NT2/D1 (cell line): ENCODE measurements around the gene GRB7.
"Not testable (repeated sequence)": the region's sequence is repeated elsewhere in the genome, so short reads cannot be mapped to it uniquely, and the experiment has no call there.

ENCODE experiments used
- DNase-seq: peaks from one replicate; pipeline ENCODE4 v3.0.0-alpha.2; 2011; ENCODE audit warnings: low read depth, low spot score
- H3K27me3 ChIP-seq: 2 replicates; pipeline ENCODE4 v1.6.0; 2011; ENCODE audit warnings: mild to moderate bottlenecking; ENCODE audit not compliant: insufficient read length, insufficient read depth
- H3K36me3 ChIP-seq: 2 replicates; pipeline ENCODE4 v1.6.1; 2011; ENCODE audit warnings: mild to moderate bottlenecking, low read length, mixed read lengths; ENCODE audit not compliant: insufficient read depth, insufficient read length
- H3K4me1 ChIP-seq: 2 replicates; pipeline ENCODE4 v1.5.1; 2011; ENCODE audit not compliant: insufficient read depth, insufficient read length
- H3K4me3 ChIP-seq: 2 replicates; pipeline ENCODE4 v1.5.1; 2011; ENCODE audit warnings: low read depth; ENCODE audit not compliant: insufficient read length
- H3K9ac ChIP-seq: 2 replicates; pipeline ENCODE4 v1.6.0; 2011; ENCODE audit warnings: low read depth; ENCODE audit not compliant: insufficient read length
- H3K9me3 ChIP-seq: 2 replicates; pipeline ENCODE4 v1.5.1; 2011; ENCODE audit warnings: mild to moderate bottlenecking, low read length; ENCODE audit not compliant: insufficient read depth
- SUZ12 ChIP-seq: IDR thresholded peaks from 2 replicates; pipeline ENCODE4 v1.6.1; 2011; ENCODE audit not compliant: insufficient read length, insufficient read depth; ENCODE audit errors: extremely low read depth
- YY1 ChIP-seq: IDR thresholded peaks from 2 replicates; pipeline ENCODE4 v1.6.1; 2011; ENCODE audit not compliant: insufficient read length, insufficient read depth
- ZNF274 ChIP-seq: IDR thresholded peaks from 2 replicates; pipeline ENCODE4 v1.6.1; 2011; ENCODE audit warnings: mild to moderate bottlenecking, low read depth, low read length

Gene GRB7

DNA sequence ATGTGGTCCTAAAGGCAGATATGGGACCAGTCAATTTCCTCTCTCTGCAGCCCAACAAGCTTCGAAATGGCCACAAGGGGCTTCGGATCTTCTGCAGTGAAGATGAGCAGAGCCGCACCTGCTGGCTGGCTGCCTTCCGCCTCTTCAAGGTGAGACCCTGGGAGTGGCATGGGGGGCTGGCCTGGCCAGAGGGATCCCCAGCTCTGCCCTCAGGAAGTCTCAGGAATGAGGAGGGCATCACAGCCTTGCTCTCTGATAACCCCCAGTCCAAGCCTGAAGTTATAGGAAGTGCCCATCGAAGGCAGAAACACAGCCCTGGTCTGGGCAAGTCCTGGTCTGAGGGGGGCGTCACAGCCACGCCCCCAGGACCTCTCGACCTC is 7.1 kb downstream of the GRB7 start:
- no peaks in the 10 kb centered on the region for H3K27me3 ChIP-seq
- no peak overlapping the region for H3K9ac ChIP-seq
- H3K4me1 ChIP-seq, result peaks cover 19% of the 10 kb centered on the region
- no peaks in the 10 kb centered on the region for H3K9me3 ChIP-seq
- H3K36me3 ChIP-seq, result no peaks in the 10 kb centered on the region
- no peak overlapping the region for H3K4me3 ChIP-seq
- DNase-seq, result no peak
- TF ChIP-seq ZNF274 (no peak), YY1 (no peak), SUZ12 (no peak)

DNA sequence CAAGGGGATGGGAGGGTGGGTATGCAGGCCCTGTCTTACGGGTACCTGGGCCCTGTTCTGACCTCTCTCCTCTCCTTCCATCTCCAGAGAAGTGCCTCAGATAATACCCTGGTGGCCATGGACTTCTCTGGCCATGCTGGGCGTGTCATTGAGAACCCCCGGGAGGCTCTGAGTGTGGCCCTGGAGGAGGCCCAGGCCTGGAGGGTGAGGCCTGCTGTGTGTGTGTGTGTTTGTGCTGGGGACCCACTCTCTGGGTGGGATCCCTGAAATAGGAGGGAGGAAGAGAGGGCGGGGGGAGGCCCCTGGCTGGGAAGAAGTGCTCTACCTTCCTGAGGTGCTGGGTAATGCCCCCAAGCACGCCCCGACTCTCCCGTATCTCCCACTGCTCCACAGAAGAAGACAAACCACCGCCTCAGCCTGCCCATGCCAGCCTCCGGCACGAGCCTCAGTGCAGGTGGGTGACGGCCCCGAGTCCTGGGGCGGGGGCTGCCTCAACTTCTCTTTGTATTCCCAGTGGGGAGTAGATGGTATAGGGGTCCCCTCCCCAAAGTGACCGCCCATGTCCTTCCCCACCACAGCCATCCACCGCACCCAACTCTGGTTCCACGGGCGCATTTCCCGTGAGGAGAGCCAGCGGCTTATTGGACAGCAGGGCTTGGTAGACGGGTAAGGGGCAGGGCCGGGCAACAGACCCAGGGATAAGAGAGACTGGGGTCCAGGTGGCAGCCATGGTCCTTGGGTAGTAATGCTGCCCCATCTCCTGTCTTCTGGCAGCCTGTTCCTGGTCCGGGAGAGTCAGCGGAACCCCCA is 7.8 kb downstream of the GRB7 start:
- H3K4me3 ChIP-seq, result no peak overlapping the region
- no peaks in the 10 kb centered on the region for H3K36me3 ChIP-seq
- DNase-seq, result no peak
- peaks cover 24% of the 10 kb centered on the region for H3K4me1 ChIP-seq
- H3K9me3 ChIP-seq, result no peaks in the 10 kb centered on the region
- no peak for TF ChIP-seq SUZ12
- no peak for TF ChIP-seq YY1
- no peak for TF ChIP-seq ZNF274
- H3K27me3 ChIP-seq, result no peaks in the 10 kb centered on the region
- H3K9ac ChIP-seq, result no peak overlapping the region

DNA sequence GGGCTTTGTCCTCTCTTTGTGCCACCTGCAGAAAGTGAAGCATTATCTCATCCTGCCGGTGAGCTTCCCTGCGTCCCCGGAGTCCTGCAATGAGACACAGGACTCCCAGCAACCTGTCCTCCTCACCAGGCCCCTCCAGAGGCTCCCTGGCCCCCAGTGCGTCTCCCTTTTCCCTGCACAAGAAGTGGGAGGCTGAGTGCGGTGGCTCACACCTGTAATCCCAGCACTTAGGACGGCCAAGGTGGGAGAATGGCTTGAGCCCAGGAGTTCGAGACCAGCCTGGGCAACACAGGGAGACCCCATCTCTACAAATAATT is 8.4 kb downstream of the GRB7 start:
- Histone ChIP-seq H3K27me3 (no peaks in the 10 kb centered on the region), H3K9me3 (no peaks in the 10 kb centered on the region), H3K4me1 (peaks cover 21% of the 10 kb centered on the region), H3K4me3 (no peak overlapping the region), H3K36me3 (no peaks in the 10 kb centered on the region), H3K9ac (no peak overlapping the region)
- no peak for DNase-seq
- TF ChIP-seq ZNF274, result no peak

DNA sequence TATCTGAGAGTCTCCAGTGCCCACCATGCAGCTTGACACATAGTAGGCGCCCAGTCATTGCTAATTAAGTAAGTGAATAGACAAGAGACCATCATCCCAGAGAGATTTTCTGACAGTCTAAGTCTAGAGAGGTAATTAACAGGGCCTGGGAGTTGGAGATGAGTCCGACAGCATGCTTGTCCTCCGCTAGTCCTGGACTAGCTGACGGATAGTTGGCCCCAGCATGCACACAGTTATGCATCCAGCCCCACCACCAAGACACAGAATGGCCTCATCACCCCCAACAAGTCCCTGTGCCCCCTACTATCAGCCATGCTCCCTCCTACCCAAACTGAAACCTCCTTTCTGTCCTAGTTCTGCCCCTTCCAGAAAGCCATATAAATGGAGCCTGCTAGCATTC is 10.0 kb downstream of the GRB7 start:
- no peaks in the 10 kb centered on the region for H3K9me3 ChIP-seq
- no peaks in the 10 kb centered on the region for H3K36me3 ChIP-seq
- peaks cover 20% of the 10 kb centered on the region for H3K4me1 ChIP-seq
- H3K9ac ChIP-seq, result no peak overlapping the region
- H3K27me3 ChIP-seq, result no peaks in the 10 kb centered on the region
- DNase-seq, result no peak
- no peak overlapping the region for H3K4me3 ChIP-seq
- no peak for TF ChIP-seq SUZ12
- no peak for TF ChIP-seq YY1
- TF ChIP-seq ZNF274, result no peak

DNA sequence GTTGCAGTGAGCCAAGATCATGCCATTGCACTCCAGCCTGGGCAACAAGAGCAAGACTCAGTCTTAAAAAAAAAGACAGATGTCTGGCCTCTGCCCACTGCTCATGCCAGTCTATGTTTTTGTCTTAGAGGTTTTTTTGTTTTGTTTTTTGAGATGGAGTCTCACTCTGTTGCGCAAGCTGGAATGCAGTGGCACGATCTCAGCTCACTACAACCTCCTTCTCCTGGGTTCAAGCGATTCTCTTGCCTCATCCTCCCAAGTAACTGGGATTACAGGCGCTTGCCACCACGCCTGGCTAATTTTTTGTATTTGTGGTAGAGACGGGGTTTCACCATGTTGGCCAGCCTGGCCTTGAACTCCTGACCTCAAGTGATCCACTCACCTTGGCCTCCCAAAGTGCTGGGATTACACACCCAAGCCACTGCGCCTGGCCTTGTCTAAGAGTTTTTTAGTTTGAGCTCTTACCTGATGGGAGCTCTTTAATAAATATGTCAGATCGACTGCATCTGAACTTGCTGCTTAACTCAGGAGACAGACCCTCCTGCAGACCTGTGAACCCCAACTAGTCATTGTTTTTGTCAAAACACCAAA is 10.8 kb downstream of the GRB7 start:
- not testable (repeated sequence) for H3K36me3 ChIP-seq, H3K4me3 ChIP-seq, H3K9ac ChIP-seq, H3K9me3 ChIP-seq, H3K27me3 ChIP-seq, DNase-seq
- H3K4me1 ChIP-seq, result peaks cover 21% of the 10 kb centered on the region

DNA sequence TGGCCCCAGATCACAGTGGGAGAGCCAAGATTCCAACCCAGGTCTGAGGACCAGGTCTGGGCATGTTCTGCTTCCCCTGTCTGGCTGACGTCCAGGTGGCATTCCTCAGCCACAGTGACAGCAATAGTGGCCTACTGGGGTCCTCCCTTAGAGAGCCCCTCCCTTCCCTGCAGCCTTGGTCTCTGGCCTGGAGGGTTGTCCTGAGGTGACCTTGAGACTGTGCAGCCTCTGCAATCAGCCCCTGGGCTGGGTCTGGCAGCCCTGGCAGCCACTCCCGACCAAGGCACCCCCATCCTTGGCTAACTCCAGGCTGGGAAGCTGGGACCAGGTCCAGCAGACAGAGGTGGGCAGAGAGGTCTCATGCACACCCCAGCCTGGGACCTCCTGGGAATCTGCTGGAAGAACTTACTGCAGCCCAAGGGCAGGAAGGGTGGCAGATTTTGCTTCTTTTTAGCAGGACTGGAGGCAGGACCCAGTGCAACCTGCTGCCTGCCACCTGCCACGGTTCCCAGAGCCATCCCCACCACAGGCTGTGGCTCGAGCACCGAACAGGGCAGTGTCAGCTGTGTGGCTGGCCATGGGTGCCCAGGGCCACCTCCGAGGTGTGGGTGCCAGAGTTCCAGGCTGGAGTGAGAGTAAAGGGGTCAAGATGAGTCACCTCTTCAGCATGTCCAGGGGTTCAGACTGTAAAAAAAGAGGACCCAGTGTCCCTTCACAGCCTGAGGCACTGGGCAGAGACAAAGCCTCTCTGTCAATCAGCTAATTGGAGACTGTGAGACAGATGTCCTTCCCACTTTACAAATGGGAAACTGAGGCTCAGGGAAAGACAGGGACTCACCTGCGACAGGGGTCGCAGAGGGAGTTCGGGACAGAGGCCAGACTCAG is 12.6 kb downstream of the GRB7 start:
- TF ChIP-seq ZNF274 (no peak), SUZ12 (no peak), YY1 (no peak)
- Histone ChIP-seq H3K4me1 (peaks cover 23% of the 10 kb centered on the region), H3K36me3 (no peaks in the 10 kb centered on the region), H3K4me3 (no peak overlapping the region), H3K27me3 (no peaks in the 10 kb centered on the region), H3K9ac (no peak overlapping the region), H3K9me3 (no peaks in the 10 kb centered on the region)
- DNase-seq, result no peak

DNA sequence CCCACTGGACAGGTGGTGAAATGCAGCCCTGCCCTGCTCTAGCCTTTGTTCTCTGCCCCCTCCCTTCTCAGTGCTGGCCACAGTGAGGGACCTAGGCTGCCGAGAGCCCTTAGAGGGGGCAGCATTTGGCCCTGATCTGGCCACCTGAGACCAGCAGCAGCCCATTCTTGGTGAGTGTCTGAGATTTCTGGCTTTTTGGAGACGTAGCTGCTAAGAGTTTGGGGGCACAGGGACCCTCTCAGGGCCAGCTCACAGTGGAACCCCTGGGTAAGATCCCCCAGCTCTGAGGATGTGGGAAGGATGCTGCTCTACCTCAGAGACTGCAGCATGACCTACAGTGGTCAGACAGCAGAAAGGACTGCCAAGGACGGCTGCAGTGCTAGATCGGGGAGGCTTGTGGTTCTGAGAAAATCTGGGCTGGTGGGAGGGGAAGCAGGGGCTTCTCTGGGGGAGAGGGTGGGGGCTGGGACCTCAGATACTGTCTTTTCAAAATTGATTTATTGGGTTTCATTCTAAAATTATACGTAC is 13.3 kb downstream of the GRB7 start:
- Histone ChIP-seq H3K4me3 (no peak overlapping the region), H3K4me1 (peaks cover 29% of the 10 kb centered on the region), H3K9ac (no peak overlapping the region), H3K27me3 (no peaks in the 10 kb centered on the region), H3K36me3 (no peaks in the 10 kb centered on the region), H3K9me3 (no peaks in the 10 kb centered on the region)
- TF ChIP-seq YY1 (no peak), ZNF274 (no peak), SUZ12 (no peak)
- no peak for DNase-seq
